HUES48 (cell line): ENCODE data around the gene CBR1.
A peak's percentile ranks its signal among the peaks of the same experiment; 100 is the strongest.

ENCODE experiments used
- H3K27ac ChIP-seq: one replicate; pipeline ENCODE4 v1.7.0; 2013; ENCODE audit warnings: low read depth, low read length, inconsistent platforms
- H3K27me3 ChIP-seq: 2 replicates; pipeline ENCODE4 v1.6.1; 2013; ENCODE audit warnings: mild to moderate bottlenecking, low read length; ENCODE audit not compliant: control insufficient read depth, insufficient read depth
- H3K36me3 ChIP-seq: 2 replicates; pipeline ENCODE4 v1.6.1; 2013; ENCODE audit warnings: low read length; ENCODE audit not compliant: control insufficient read depth, insufficient read depth
- H3K4me1 ChIP-seq: 2 replicates; pipeline ENCODE4 v1.6.1; 2013; ENCODE audit warnings: mild to moderate bottlenecking, low read length; ENCODE audit not compliant: control insufficient read depth, insufficient read depth
- H3K4me3 ChIP-seq: 2 replicates; pipeline ENCODE4 v1.5.1; 2013; ENCODE audit warnings: mild to moderate bottlenecking, low read depth, low read length
- H3K9ac ChIP-seq: 2 replicates; pipeline ENCODE4 v1.6.1; 2013; ENCODE audit warnings: mild to moderate bottlenecking, low read depth, low read length, moderate library complexity
- H3K9me3 ChIP-seq: 2 replicates; pipeline ENCODE4 v1.6.1; 2013; ENCODE audit warnings: low read length; ENCODE audit not compliant: control insufficient read depth, insufficient read depth

CBR1 gene

GRCh38 chr21:36069713-36070583, at the start of gene CBR1:
TSS of gene CBR1 (plus strand) at chr21:36070024. CDS start at chr21:36070116, 92 bp downstream.
- Histone ChIP-seq H3K27ac (no peak within 1 kb of the TSS), H3K4me1 (peaks cover 27% of the 10 kb centered on the region; the same call in 1 of the 2 replicates), H3K9ac (peak within 1 kb of the TSS; percentile 40; the same call in 1 of the 2 replicates), H3K36me3 (peaks cover 27% of the 10 kb centered on the region), H3K27me3 (peaks cover 5% of the 10 kb centered on the region; the same call in 1 of the 2 replicates), H3K9me3 (peaks cover 15% of the 10 kb centered on the region), H3K4me3 (peak within 1 kb of the TSS; percentile 78)

GRCh38 chr21:36021251-36021837, 48.5 kb upstream of the CBR1 start:
- no peaks in the 10 kb centered on the region for H3K4me1 ChIP-seq
- H3K9me3 ChIP-seq, result no peaks in the 10 kb centered on the region
- H3K27me3 ChIP-seq, result no peaks in the 10 kb centered on the region
- H3K4me3 ChIP-seq, result no peak overlapping the region
- H3K27ac ChIP-seq, result no peak overlapping the region
- no peak overlapping the region for H3K9ac ChIP-seq
- no peaks in the 10 kb centered on the region for H3K36me3 ChIP-seq

GRCh38 chr21:36022427-36023091, 47.3 kb upstream of the CBR1 start:
- H3K4me3 ChIP-seq, result no peak overlapping the region
- H3K9ac ChIP-seq, result no peak overlapping the region
- no peaks in the 10 kb centered on the region for H3K27me3 ChIP-seq
- no peaks in the 10 kb centered on the region for H3K36me3 ChIP-seq
- H3K4me1 ChIP-seq, result no peaks in the 10 kb centered on the region
- no peaks in the 10 kb centered on the region for H3K9me3 ChIP-seq
- no peak overlapping the region for H3K27ac ChIP-seq

DNA sequence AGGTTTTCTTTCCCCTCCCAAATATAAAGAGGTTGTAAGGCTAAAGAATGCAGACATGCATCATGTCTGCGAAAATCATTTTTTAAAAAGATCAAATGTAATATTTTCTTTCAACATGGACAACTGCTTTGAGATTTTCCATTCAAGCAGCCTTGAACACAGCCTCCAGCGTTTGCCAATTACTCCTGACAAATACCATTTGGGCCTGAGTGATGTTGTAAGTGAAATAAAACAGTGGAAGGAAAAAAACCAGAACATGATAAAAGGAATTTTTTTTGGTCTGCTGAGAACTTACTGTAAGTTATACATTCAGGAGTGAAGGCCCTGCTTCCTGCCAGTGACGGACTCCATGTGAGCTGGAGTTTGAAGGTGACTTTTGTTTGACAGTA, 46.7 kb upstream of the CBR1 start:
- Histone ChIP-seq H3K4me3 (no peak overlapping the region), H3K4me1 (no peaks in the 10 kb centered on the region; the same call in 1 of the 2 replicates), H3K9me3 (no peaks in the 10 kb centered on the region), H3K27ac (no peak overlapping the region), H3K9ac (no peak overlapping the region), H3K27me3 (no peaks in the 10 kb centered on the region), H3K36me3 (no peaks in the 10 kb centered on the region)

- peaks cover 2% of the 10 kb centered on the region; the same call in 1 of the 2 replicates for H3K4me1 ChIP-seq
- H3K27ac ChIP-seq, result no peak overlapping the region
- H3K9ac ChIP-seq, result no peak overlapping the region
- H3K36me3 ChIP-seq, result no peaks in the 10 kb centered on the region
- no peak overlapping the region for H3K4me3 ChIP-seq
- H3K9me3 ChIP-seq, result no peaks in the 10 kb centered on the region
- H3K27me3 ChIP-seq, result no peaks in the 10 kb centered on the region
These were observed 45.0 kb upstream of the CBR1 start for GRCh38 chr21:36024782-36025181.

DNA sequence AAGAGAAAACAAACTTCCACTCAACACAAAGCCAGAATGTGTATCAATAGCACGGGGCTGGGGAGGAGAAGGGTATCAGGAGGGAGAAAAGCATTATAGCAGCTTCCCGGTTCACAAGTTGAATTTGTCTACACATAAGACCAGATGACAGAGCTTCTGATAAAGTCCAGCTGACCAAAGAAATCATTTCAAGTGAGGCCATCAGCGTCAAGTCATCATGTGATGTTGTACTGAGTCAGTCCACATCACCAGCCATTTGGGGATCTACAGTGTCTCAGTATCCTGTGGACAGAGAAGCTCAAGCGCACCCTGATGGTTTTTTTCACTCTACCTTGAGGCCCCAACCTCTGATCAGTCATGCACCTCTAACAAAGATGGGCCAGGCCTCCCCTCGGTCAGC, 42.5 kb upstream of the CBR1 start:
- Histone ChIP-seq H3K9ac (no peak overlapping the region), H3K36me3 (no peaks in the 10 kb centered on the region), H3K27me3 (no peaks in the 10 kb centered on the region), H3K4me1 (peaks cover 6% of the 10 kb centered on the region; the same call in 1 of the 2 replicates), H3K9me3 (no peaks in the 10 kb centered on the region), H3K27ac (no peak overlapping the region), H3K4me3 (no peak overlapping the region)

DNA sequence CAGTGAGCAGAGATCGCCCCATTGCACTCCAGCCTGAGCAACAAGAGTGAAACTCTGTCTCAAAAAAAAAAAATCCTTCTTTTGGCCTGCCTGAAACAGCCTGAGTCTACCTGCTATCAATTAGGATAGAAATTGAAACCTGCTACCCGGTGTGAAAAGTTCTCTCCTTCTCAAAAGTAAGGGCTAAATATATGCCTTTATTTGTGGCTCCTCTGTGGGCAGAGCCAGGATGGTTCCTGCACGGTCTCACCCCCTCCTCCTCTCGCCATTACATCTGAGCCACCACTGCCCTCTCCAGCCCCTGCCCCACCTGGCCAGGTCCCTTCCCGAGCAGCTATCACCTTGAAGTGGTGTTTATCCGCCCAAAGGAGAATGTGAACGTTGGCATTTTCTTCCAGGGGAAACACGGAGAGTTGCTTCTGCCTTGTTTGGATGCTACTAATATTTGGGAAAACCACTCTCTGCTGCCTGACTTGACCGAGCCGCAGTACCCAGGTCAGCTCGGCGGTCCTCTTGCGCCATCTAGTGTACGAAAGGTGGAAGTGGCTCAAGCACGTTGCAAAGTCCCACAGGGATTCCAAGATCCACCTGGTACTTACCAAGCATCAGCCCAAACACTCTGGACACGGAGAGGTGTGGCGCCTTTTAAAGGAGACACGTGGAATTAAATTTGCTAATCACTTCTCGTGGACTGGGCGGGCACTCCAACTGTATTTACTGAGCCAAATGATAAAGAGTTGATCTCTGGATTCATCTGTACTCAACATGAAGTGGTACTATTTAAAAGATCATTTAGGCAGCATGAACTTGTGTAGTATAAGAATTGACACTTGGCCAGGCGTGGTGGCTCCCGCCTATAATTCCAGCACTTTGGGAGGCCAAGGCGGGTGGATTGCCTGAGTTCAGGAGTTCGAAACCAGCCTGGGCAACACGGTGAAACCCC, 41.4 kb upstream of the CBR1 start:
- no peak overlapping the region for H3K9ac ChIP-seq
- peaks cover 6% of the 10 kb centered on the region; the same call in 1 of the 2 replicates for H3K4me1 ChIP-seq
- 0 out of 2 replicates have a peak, but pooled peaks cover 3% of the 10 kb centered on the region for H3K36me3 ChIP-seq
- no peak overlapping the region for H3K27ac ChIP-seq
- no peak overlapping the region for H3K4me3 ChIP-seq
- H3K9me3 ChIP-seq, result no peaks in the 10 kb centered on the region
- no peaks in the 10 kb centered on the region for H3K27me3 ChIP-seq

DNA sequence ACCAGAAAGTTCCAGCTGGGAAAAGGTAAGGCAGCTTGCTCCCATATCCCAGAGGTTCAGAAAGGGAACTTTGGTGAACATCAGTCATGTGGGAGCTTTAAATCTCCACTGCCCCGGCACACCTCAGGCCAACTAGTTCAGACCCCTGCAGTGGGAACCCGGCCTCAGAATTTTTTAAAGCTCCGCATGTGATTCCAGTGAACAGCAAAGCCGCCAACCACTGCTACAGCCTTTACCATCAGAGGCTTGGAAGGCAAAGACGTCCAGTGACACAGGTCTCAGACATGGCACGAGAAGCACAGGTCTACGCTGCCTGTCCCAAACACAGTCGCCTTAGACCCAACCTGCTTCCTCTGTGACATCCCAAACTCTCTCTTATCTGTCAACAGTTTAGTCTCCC, 40.5 kb upstream of the CBR1 start:
- Histone ChIP-seq H3K9ac (no peak overlapping the region), H3K9me3 (no peaks in the 10 kb centered on the region), H3K27me3 (no peaks in the 10 kb centered on the region), H3K4me3 (no peak overlapping the region), H3K36me3 (peaks cover 12% of the 10 kb centered on the region), H3K27ac (no peak overlapping the region), H3K4me1 (peaks cover 6% of the 10 kb centered on the region; the same call in 1 of the 2 replicates)

DNA sequence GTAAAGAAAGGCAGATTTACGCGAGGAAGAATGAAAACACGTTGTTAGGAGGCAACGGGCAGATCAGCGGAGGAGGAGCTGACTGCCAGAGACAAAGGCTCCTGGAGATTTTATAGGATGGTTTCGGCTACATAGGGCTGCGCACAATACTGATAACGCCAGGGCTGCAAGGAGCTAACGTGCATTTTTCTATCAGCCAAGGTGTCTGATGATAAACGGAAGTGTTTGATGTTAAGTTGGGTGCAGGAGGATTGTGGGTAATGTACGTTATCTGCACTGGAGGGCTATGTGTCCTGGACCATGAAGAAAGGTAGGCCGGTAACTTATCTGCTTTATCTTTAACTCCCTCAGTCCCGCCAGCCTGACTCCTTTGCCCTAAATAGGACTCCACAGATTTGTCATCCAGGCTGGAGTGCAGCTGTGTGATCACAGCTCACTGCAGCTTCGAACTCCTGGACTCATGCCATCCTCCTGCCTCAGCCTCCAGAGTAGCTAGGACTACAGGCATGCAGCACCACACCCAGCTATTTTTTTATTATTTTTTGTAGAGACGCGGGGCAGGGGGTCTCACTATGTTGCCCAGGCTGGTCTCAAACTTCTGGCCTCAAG, 39.1 kb upstream of the CBR1 start:
- Histone ChIP-seq H3K4me1 (peaks cover 6% of the 10 kb centered on the region; the same call in 1 of the 2 replicates), H3K4me3 (no peak overlapping the region), H3K9ac (no peak overlapping the region), H3K27me3 (no peaks in the 10 kb centered on the region), H3K9me3 (no peaks in the 10 kb centered on the region), H3K27ac (no peak overlapping the region), H3K36me3 (peaks cover 25% of the 10 kb centered on the region)
